HEK293 (cell line): ENCODE measurements around the gene BCL2L13.

Source experiments
- KLF10 ChIP-seq: fragments of 450-650 bp; IDR thresholded peaks from 2 replicates; pipeline ENCODE4 v1.5.1; 2018; ENCODE audit warnings: missing biosample characterization, mild to moderate bottlenecking, missing genetic modification characterization
- KLF17 ChIP-seq: fragments of 450-650 bp; formaldehyde crosslinking; IDR thresholded peaks from 2 replicates; pipeline ENCODE4 v1.5.1; 2016; ENCODE audit warnings: missing biosample characterization, missing genetic modification characterization
- KLF9 ChIP-seq: fragments of 450-650 bp; formaldehyde crosslinking; IDR thresholded peaks from 2 replicates; pipeline ENCODE4 v1.5.1; 2016; ENCODE audit warnings: missing biosample characterization, missing genetic modification characterization, low read depth
- PRDM10 ChIP-seq: fragments of 450-650 bp; formaldehyde crosslinking; IDR thresholded peaks from 2 replicates; pipeline ENCODE4 v1.5.1; 2016; ENCODE audit warnings: missing biosample characterization, missing genetic modification characterization
- PRDM4 ChIP-seq: fragments of 450-650 bp; formaldehyde crosslinking; IDR thresholded peaks from 2 replicates; pipeline ENCODE4 v1.5.1; 2017; ENCODE audit warnings: missing biosample characterization, missing genetic modification characterization
- RBAK ChIP-seq: fragments of 450-650 bp; formaldehyde crosslinking; IDR thresholded peaks from 2 replicates; pipeline ENCODE4 v1.5.1; 2016; ENCODE audit warnings: missing biosample characterization, missing genetic modification characterization
- SP2 ChIP-seq: fragments of 450-650 bp; formaldehyde crosslinking; IDR thresholded peaks from 2 replicates; pipeline ENCODE4 v1.5.1; 2016; ENCODE audit warnings: missing biosample characterization, missing genetic modification characterization
- SP7 ChIP-seq: fragments of 450-650 bp; formaldehyde crosslinking; IDR thresholded peaks from 2 replicates; pipeline ENCODE4 v1.5.1; 2016; ENCODE audit warnings: missing biosample characterization, missing genetic modification characterization
- ZBTB10 ChIP-seq: fragments of 450-650 bp; formaldehyde crosslinking; IDR thresholded peaks from 2 replicates; pipeline ENCODE4 v1.5.1; 2016; ENCODE audit warnings: missing biosample characterization, missing genetic modification characterization
- ZBTB11 ChIP-seq: fragments of 450-650 bp; formaldehyde crosslinking; conservative IDR thresholded peaks from 2 replicates; pipeline ENCODE4 v1.5.1; 2016; ENCODE audit warnings: low read depth, missing biosample characterization, missing genetic modification characterization
- ZBTB48 ChIP-seq: fragments of 450-650 bp; formaldehyde crosslinking; IDR thresholded peaks from 2 replicates; pipeline ENCODE4 v1.5.1; 2016; ENCODE audit warnings: missing biosample characterization, missing genetic modification characterization
- ZFHX2 ChIP-seq: fragments of 450-650 bp; formaldehyde crosslinking; conservative IDR thresholded peaks from 2 replicates; pipeline ENCODE4 v1.5.1; 2016; ENCODE audit warnings: missing biosample characterization, missing genetic modification characterization
- ZNF174 ChIP-seq: fragments of 450-650 bp; formaldehyde crosslinking; IDR thresholded peaks from 2 replicates; pipeline ENCODE4 v1.5.0; 2017; ENCODE audit warnings: missing biosample characterization, mild to moderate bottlenecking, missing genetic modification characterization
- ZNF223 ChIP-seq: fragments of 450-650 bp; formaldehyde crosslinking; IDR thresholded peaks from 2 replicates; pipeline ENCODE4 v1.5.1; 2016; ENCODE audit warnings: missing biosample characterization, missing genetic modification characterization
- ZNF23 ChIP-seq: fragments of 450-650 bp; formaldehyde crosslinking; IDR thresholded peaks from 2 replicates; pipeline ENCODE4 v1.5.1; 2016; ENCODE audit warnings: missing biosample characterization, missing genetic modification characterization, borderline replicate concordance
- ZNF266 ChIP-seq: fragments of 450-650 bp; formaldehyde crosslinking; IDR thresholded peaks from 2 replicates; pipeline ENCODE4 v1.5.1; 2016; ENCODE audit warnings: missing biosample characterization, missing genetic modification characterization, low read depth
- ZNF292 ChIP-seq: fragments of 450-650 bp; formaldehyde crosslinking; IDR thresholded peaks from 2 replicates; pipeline ENCODE4 v1.5.1; 2016; ENCODE audit warnings: low read depth, missing biosample characterization, missing genetic modification characterization, borderline replicate concordance
- ZNF335 ChIP-seq: fragments of 450-650 bp; formaldehyde crosslinking; conservative IDR thresholded peaks from 2 replicates; pipeline ENCODE4 v1.5.1; 2016; ENCODE audit warnings: missing biosample characterization, missing genetic modification characterization
- ZNF37A ChIP-seq: fragments of 450-650 bp; IDR thresholded peaks from 2 replicates; pipeline ENCODE4 v1.5.1; 2018; ENCODE audit warnings: missing biosample characterization, missing genetic modification characterization
- ZNF391 ChIP-seq: fragments of 450-650 bp; formaldehyde crosslinking; IDR thresholded peaks from 2 replicates; pipeline ENCODE4 v1.5.1; 2016; ENCODE audit warnings: low read depth, missing biosample characterization, missing genetic modification characterization, borderline replicate concordance
- ZNF473 ChIP-seq: fragments of 450-650 bp; formaldehyde crosslinking; IDR thresholded peaks from 2 replicates; pipeline ENCODE4 v1.5.1; 2017; ENCODE audit warnings: missing biosample characterization, missing genetic modification characterization
- ZNF629 ChIP-seq: fragments of 450-650 bp; formaldehyde crosslinking; IDR thresholded peaks from 2 replicates; pipeline ENCODE4 v1.5.1; 2017; ENCODE audit warnings: missing biosample characterization, missing genetic modification characterization
- ZNF639 ChIP-seq: fragments of 450-650 bp; formaldehyde crosslinking; IDR thresholded peaks from 2 replicates; pipeline ENCODE4 v1.5.1; 2016; ENCODE audit warnings: missing biosample characterization, missing genetic modification characterization

The BCL2L13 gene

GRCh38 chr22:17628406-17629172 lies 10.0 kb upstream of the BCL2L13 start, which contains the start of gene ATP6V1E1 (continued):
- TF ChIP-seq ZBTB10 (tag by site-specific recombination) (peak; percentile 87), ZNF223 (tag by site-specific recombination) (no peak), ZNF335 (peak; percentile 89), PRDM4 (tag by site-specific recombination) (no peak), KLF10 (tag by site-specific recombination) (0 out of 2 replicates have a peak, but pooled peaks have one; percentile 20), ZNF639 (tag by site-specific recombination) (0 out of 2 replicates have a peak, but pooled peaks have one; percentile 22), RBAK (no peak), ZNF23 (tag by site-specific recombination) (no peak), ZNF629 (peak; percentile 76; the same call in 1 of the 2 replicates), ZFHX2 (tag by site-specific recombination) (peak; percentile 32), ZNF174 (tag by site-specific recombination) (no peak), KLF17 (0 out of 2 replicates have a peak, but pooled peaks have one; percentile 16), ZNF391 (tag by site-specific recombination) (0 out of 2 replicates have a peak, but pooled peaks have one; percentile 32), KLF9 (tag by site-specific recombination) (peak; percentile 20; the same call in 1 of the 2 replicates), SP7 (tag by site-specific recombination) (peak; percentile 46; the same call in 1 of the 2 replicates), ZBTB11 (tag by site-specific recombination) (peak; percentile 83), ZNF473 (no peak), PRDM10 (tag by site-specific recombination) (peak; percentile 77), ZNF266 (tag by site-specific recombination) (no peak), SP2 (tag by site-specific recombination) (peak; percentile 92), ZNF37A (tag by site-specific recombination) (no peak), ZNF292 (no peak), ZBTB48 (peak; percentile 57; the same call in 1 of the 2 replicates)
